Gastrocnemius medialis (tissue), 4 donors: Measurements from ENCODE around the gene PIWIL1.

ENCODE experiments used
- CTCF ChIP-seq, 5 experiments: fragments of 450-650 bp in 3 of 5; fragments of 200-600 bp in 2 of 5; sonication (generic) in 2 of 5; IDR thresholded peaks in 4 of 5; conservative IDR thresholded peaks in 1 of 5; 1 replicate in 4 of 5; 2 replicates in 1 of 5; pipeline ENCODE4 v1.5.1; 2016 to 2019; ENCODE audit warnings: antibody characterized with exemption in 5 of 5, mild to moderate bottlenecking in 3 of 5, moderate library complexity in 3 of 5
- POLR2A ChIP-seq, 2 donors: fragments of 450-650 bp; IDR thresholded peaks; one replicate each; pipeline ENCODE4 v1.6.1; 2017; ENCODE audit warnings: antibody characterized with exemption in 2 of 2, mild to moderate bottlenecking in 2 of 2, moderate library complexity in 2 of 2

DNA sequence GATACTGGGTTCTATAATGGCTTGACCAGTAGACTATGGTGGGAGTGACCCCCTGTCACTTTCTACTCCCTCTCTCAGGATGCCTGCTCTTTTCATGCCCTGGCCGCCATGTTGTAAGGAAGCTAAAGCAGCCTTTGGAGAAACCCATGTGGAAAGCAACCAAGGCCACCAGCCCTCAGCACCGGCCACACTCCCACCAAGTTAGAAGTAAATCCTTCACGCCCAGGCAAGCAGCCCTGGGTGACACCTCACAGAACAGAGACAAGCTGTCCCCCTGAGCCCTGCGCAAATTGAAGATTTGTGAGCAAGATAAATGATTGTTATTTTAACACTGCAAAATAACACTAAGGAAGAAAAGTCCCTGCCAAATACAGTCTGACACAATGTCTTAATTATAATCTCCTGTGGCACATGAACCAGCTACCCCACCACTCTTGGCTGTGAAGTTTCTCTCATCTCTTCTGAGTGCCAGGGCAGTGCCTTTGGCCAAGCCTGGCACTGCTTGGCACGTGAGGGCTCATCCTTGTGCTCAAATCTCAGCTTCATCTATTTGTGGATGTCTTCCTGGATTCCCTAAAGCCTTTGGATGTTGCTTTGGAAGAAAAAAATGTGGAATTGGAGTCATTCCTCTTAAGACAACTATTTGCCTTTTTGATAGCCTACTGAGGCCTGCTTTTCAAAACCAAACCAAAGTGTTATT lies 39.2 kb upstream of the PIWIL1 start:
- TF ChIP-seq CTCF (IDR thresholded peaks at IDR 0.05 in 4 of 5, conservative IDR thresholded peaks at IDR 0.05 in 1 of 5) = no peak
- TF ChIP-seq POLR2A (IDR thresholded peaks at IDR 0.05) = no peak
